Motor neuron (in vitro differentiated cells): ENCODE results near the gene PPCDC. TPM values are rescaled to one million over a fixed set of nuclear protein-coding genes. Genes with fewer than 3 reads are reported as not detected.

ENCODE experiments used
- ATAC-seq, 8 experiments: fragments of 200-7000 bp; cut with Tn5 transposase; replicated peaks in 6 of 8; 2 replicates each; pipeline ENCODE4 v1.8.0; 2021; ENCODE audit warnings: mild to moderate bottlenecking in 8 of 8, moderate library complexity in 8 of 8
- H3K27ac ChIP-seq, 2 donors: fragments of 250-450 bp; sonication (Bioruptor Pico); 2 replicates each; pipeline ENCODE4 v1.9.0; 2021; ENCODE audit warnings: antibody characterized with exemption in 2 of 2, mild to moderate bottlenecking in 2 of 2, moderate library complexity in 1 of 2
- H3K4me1 ChIP-seq, 2 donors: fragments of 250-450 bp; sonication (Bioruptor Pico); replicated peaks in 1 of 2; 2 replicates each; pipeline ENCODE4 v1.6.1; 2021; ENCODE audit warnings: antibody characterized with exemption in 2 of 2, mild to moderate bottlenecking in 2 of 2, moderate library complexity in 1 of 2
- H3K4me3 ChIP-seq, 5 donors: fragments of 250-450 bp; sonication (Bioruptor Pico); 2 replicates each; pipeline ENCODE4 v1.9.0; 2021; ENCODE audit warnings: antibody characterized with exemption in 5 of 5, mild to moderate bottlenecking in 5 of 5, moderate library complexity in 4 of 5
- WGBS, 10 experiments: fragments of 450-650 bp; shearing (Covaris generic); methylation state at CpG; one replicate each; pipeline ENCODE4 v1.0.0; 2022; 5-methylcytosine and 5-hydroxymethylcytosine counted together
- in situ Hi-C, 9 experiments: fragments of 400-800 bp; cut with MboI; loops; one replicate each; pipeline ENCODE4 v1.15.0; 2021; ENCODE audit warnings: low sequenced_read_pairs in 9 of 9, low pct_unique_long_range_greater_than_20kb in 2 of 9; ENCODE audit not compliant: unreplicated experiment in 9 of 9
- total RNA-seq, 8 experiments: library from RNA; unstranded; fragments of 300-600 nt; gene quantifications; 2 replicates each; pipeline versions ENCODE4 v1.2.3 to v1.2.4, GENCODE V29; 2022

Gene PPCDC
- total RNA-seq, 8 experiments from 2014 or later: 4.7 to 16.1 (median 9.9) TPM

GRCh38 chr15:75034615-75035014, 11.2 kb downstream of the PPCDC start:
- Histone ChIP-seq H3K27ac (no peak overlapping the region), H3K4me1 (no peaks in the 10 kb centered on the region), H3K4me3 (no peak overlapping the region)
- WGBS, 10 experiments: 70 to 100% (median 94%) methylated on average over 2 to 4 of the region's 8 CpGs; no CpG with 5 or more reads in 4 of the 10 experiments
- ATAC-seq: no peak
- in situ Hi-C loops: no loop called here

GRCh38 chr15:75036212-75036616, 12.8 kb downstream of the PPCDC start:
- in situ Hi-C loops: no loop called here
- H3K4me1 ChIP-seq: no peaks in the 10 kb centered on the region
- no peak overlapping the region for H3K4me3 ChIP-seq
- WGBS, 10 experiments: 80 to 100% methylated on average over 1 of the region's 2 CpGs; no CpG with 5 or more reads in 8 of the 10 experiments
- peak in 2 of 8 experiments; percentile 71 to 85 for ATAC-seq
- no peak overlapping the region for H3K27ac ChIP-seq

- no peaks in the 10 kb centered on the region for H3K4me1 ChIP-seq
- no peak overlapping the region for H3K27ac ChIP-seq
- no peak overlapping the region for H3K4me3 ChIP-seq
- no peak for ATAC-seq
- in situ Hi-C loops: no loop called here
- WGBS, 10 experiments: 40 to 100% (median 92%) methylated on average over 1 to 6 of the region's 6 CpGs
Measured at GRCh38 chr15:75037685-75038084, 14.3 kb downstream of the PPCDC start.

GRCh38 chr15:75038231-75038630, 14.8 kb downstream of the PPCDC start:
- 60 to 100% (median 78%) methylated on average over 1 to 3 of the region's 3 CpGs; no CpG with 5 or more reads in 1 of the 10 experiments for WGBS, 10 experiments
- ATAC-seq: no peak
- no peak overlapping the region for H3K4me3 ChIP-seq
- no peak overlapping the region for H3K27ac ChIP-seq
- peaks cover 0 to 5% of the 10 kb centered on the region in 2 donors for H3K4me1 ChIP-seq
- in situ Hi-C loops: no loop called here

- 52 to 88% (median 77%) methylated on average over 3 to 8 of the region's 12 CpGs; no CpG with 5 or more reads in 4 of the 10 experiments for WGBS, 10 experiments
- Histone ChIP-seq H3K27ac (peak overlapping the region in 1 of 2 donors; percentile 37), H3K4me3 (no peak overlapping the region), H3K4me1 (peaks cover 11 to 27% of the 10 kb centered on the region in 2 donors)
- peak in 7 of 8 experiments; percentile 1 to 53 (median 34) for ATAC-seq
- in situ Hi-C loops: no loop called here
Measured at GRCh38 chr15:75042730-75043508, 19.5 kb downstream of the PPCDC start.

- H3K4me3 ChIP-seq: no peak overlapping the region
- H3K27ac ChIP-seq: peak overlapping the region in 1 of 2 donors; percentile 37
- peak; percentile 19 to 95 (median 28) for ATAC-seq
- in situ Hi-C loops: no loop called here
- H3K4me1 ChIP-seq: peaks cover 11 to 27% of the 10 kb centered on the region in 2 donors
- WGBS, 10 experiments: 0 to 88% (median 76%) methylated on average over 1 to 5 of the region's 20 CpGs; no CpG with 5 or more reads in 6 of the 10 experiments
Measured at GRCh38 chr15:75043509-75044257, 20.3 kb downstream of the PPCDC start.

GRCh38 chr15:75044258-75044878, 21.0 kb downstream of the PPCDC start:
- in situ Hi-C loops: no loop called here
- WGBS, 10 experiments: 78 to 100% (median 93%) methylated on average over 2 to 5 of the region's 14 CpGs; no CpG with 5 or more reads in 5 of the 10 experiments
- Histone ChIP-seq H3K4me3 (no peak overlapping the region), H3K4me1 (peaks cover 11 to 27% of the 10 kb centered on the region in 2 donors), H3K27ac (no peak overlapping the region)
- no peak for ATAC-seq

- no peak for ATAC-seq
- H3K4me1 ChIP-seq: peaks cover 11 to 27% of the 10 kb centered on the region in 2 donors
- 60 to 100% (median 99%) methylated on average over 1 to 5 of the region's 6 CpGs; no CpG with 5 or more reads in 2 of the 10 experiments for WGBS, 10 experiments
Measured at GRCh38 chr15:75045332-75046015, 22.1 kb downstream of the PPCDC start.

GRCh38 chr15:75048394-75048793, 25.0 kb downstream of the PPCDC start:
- in situ Hi-C loops: no loop called here
- no peak for ATAC-seq
- WGBS, 10 experiments: 80 to 100% (median 100%) methylated on average over 1 to 5 of the region's 10 CpGs; no CpG with 5 or more reads in 5 of the 10 experiments

More at GRCh38 chr15:75045332-75046015, 22.1 kb downstream of the PPCDC start:
- in situ Hi-C loops: no loop called here
- Histone ChIP-seq H3K27ac (no peak overlapping the region), H3K4me3 (no peak overlapping the region)

GRCh38 chr15:75049392-75049791, 26.0 kb downstream of the PPCDC start:
- Histone ChIP-seq H3K4me3 (no peak overlapping the region), H3K27ac (no peak overlapping the region), H3K4me1 (peaks cover 18 to 20% of the 10 kb centered on the region in 2 donors)
- 0 to 100% (median 93%) methylated on average over 1 to 9 of the region's 11 CpGs; no CpG with 5 or more reads in 1 of the 10 experiments for WGBS, 10 experiments
- no peak for ATAC-seq
- in situ Hi-C loops: no loop called here

More at GRCh38 chr15:75048394-75048793, 25.0 kb downstream of the PPCDC start:
- Histone ChIP-seq H3K4me3 (no peak overlapping the region), H3K27ac (no peak overlapping the region), H3K4me1 (peaks cover 11 to 20% of the 10 kb centered on the region in 2 donors)

- 100% methylated on average over 1 to 2 of the region's 2 CpGs; no CpG with 5 or more reads in 7 of the 10 experiments for WGBS, 10 experiments
- peaks cover 20 to 23% of the 10 kb centered on the region in 2 donors for H3K4me1 ChIP-seq
- no peak for ATAC-seq
Measured at GRCh38 chr15:75050283-75050682, 26.9 kb downstream of the PPCDC start.

GRCh38 chr15:75051191-75051608, 27.8 kb downstream of the PPCDC start:
- no peak overlapping the region for H3K27ac ChIP-seq
- in situ Hi-C loops: no loop called here
- WGBS, 10 experiments: 80 to 92% (median 91%) methylated on average over 1 to 6 of the region's 6 CpGs; no CpG with 5 or more reads in 5 of the 10 experiments
- no peak overlapping the region for H3K4me3 ChIP-seq
- peak in 2 of 8 experiments; percentile 15 to 27 for ATAC-seq
- peaks cover 20 to 23% of the 10 kb centered on the region in 2 donors for H3K4me1 ChIP-seq

More at GRCh38 chr15:75050283-75050682, 26.9 kb downstream of the PPCDC start:
- in situ Hi-C loops: no loop called here
- Histone ChIP-seq H3K27ac (no peak overlapping the region), H3K4me3 (no peak overlapping the region)
